H9 (cell line): Measurements from ENCODE around the gene STAMBP. TPM values are rescaled to one million over a fixed set of nuclear protein-coding genes. Genes with fewer than 3 reads are reported as not detected.

Experiments used
- DNase-seq: peaks from one replicate; pipeline ENCODE4 v3.0.0-alpha.2; 2017
- H2AFZ ChIP-seq: one replicate; pipeline ENCODE4 v1.6.1; 2013; ENCODE audit warnings: mild to moderate bottlenecking, low read length, control low read depth, moderate library complexity
- H2AK5ac ChIP-seq: 2 replicates; pipeline ENCODE4 v1.6.1; 2013; ENCODE audit warnings: low read length, control low read depth, mixed read lengths; ENCODE audit not compliant: insufficient read length
- H2BK120ac ChIP-seq: one replicate; pipeline ENCODE4 v1.6.1; 2013; ENCODE audit warnings: low read depth, mild to moderate bottlenecking, low read length, control low read depth, inconsistent platforms; ENCODE audit not compliant: poor library complexity, severe bottlenecking
- H2BK12ac ChIP-seq: 2 replicates; pipeline ENCODE4 v1.6.1; 2013; ENCODE audit warnings: low read length, control low read depth, mixed read lengths, low read depth; ENCODE audit not compliant: insufficient read length
- H2BK15ac ChIP-seq: 2 replicates; pipeline ENCODE4 v1.6.1; 2013; ENCODE audit warnings: low read depth, low read length, control low read depth
- H2BK20ac ChIP-seq: one replicate; pipeline ENCODE4 v1.6.1; 2013; ENCODE audit warnings: low read depth, mild to moderate bottlenecking, low read length, control low read depth, inconsistent platforms; ENCODE audit not compliant: poor library complexity, severe bottlenecking
- H2BK5ac ChIP-seq: 2 replicates; pipeline ENCODE4 v1.6.1; 2013; ENCODE audit warnings: low read length, control low read depth, mixed read lengths; ENCODE audit not compliant: insufficient read length
- H3K14ac ChIP-seq: 2 replicates; pipeline ENCODE4 v1.6.1; 2013; ENCODE audit warnings: low read length, control low read depth; ENCODE audit not compliant: insufficient read depth
- H3K18ac ChIP-seq: 2 replicates; pipeline ENCODE4 v1.6.1; 2013; ENCODE audit warnings: low read depth, mild to moderate bottlenecking, mixed read lengths, low read length, control low read depth; ENCODE audit not compliant: insufficient read length
- H3K23ac ChIP-seq: 2 replicates; pipeline ENCODE4 v1.6.1; 2013; ENCODE audit warnings: low read length, control low read depth, mixed read lengths, low read depth; ENCODE audit not compliant: insufficient read length
- H3K23me2 ChIP-seq: 2 replicates; pipeline ENCODE4 v1.6.1; 2013; ENCODE audit warnings: low read depth, mild to moderate bottlenecking, mixed read lengths, low read length, control low read depth; ENCODE audit not compliant: insufficient read length, poor library complexity, severe bottlenecking
- H3K27ac ChIP-seq: 2 replicates; pipeline ENCODE4 v1.5.1; 2013; ENCODE audit warnings: low read length, control low read depth, mixed read lengths, low read depth; ENCODE audit not compliant: insufficient read length
- H3K27me3 ChIP-seq: 2 replicates; pipeline ENCODE4 v1.6.1; 2013; ENCODE audit warnings: low read length, control low read depth, inconsistent platforms; ENCODE audit not compliant: insufficient read depth
- H3K4ac ChIP-seq: 2 replicates; pipeline ENCODE4 v1.6.1; 2013; ENCODE audit warnings: low read depth, mild to moderate bottlenecking, control low read depth, inconsistent platforms, low read length, moderate library complexity
- H3K4me1 ChIP-seq: 2 replicates; pipeline ENCODE4 v1.6.1; 2013; ENCODE audit warnings: low read length, control low read depth, inconsistent platforms; ENCODE audit not compliant: insufficient read depth
- H3K4me2 ChIP-seq: 2 replicates; pipeline ENCODE4 v1.6.1; 2013; ENCODE audit warnings: low read length, control low read depth, mixed read lengths; ENCODE audit not compliant: insufficient read length, insufficient read depth
- H3K56ac ChIP-seq: 2 replicates; pipeline ENCODE4 v1.6.1; 2013; ENCODE audit warnings: low read depth, mild to moderate bottlenecking, mixed read lengths, low read length, control low read depth; ENCODE audit not compliant: insufficient read length
- H3K79me1 ChIP-seq: 2 replicates; pipeline ENCODE4 v1.6.1; 2013; ENCODE audit warnings: low read depth, mild to moderate bottlenecking, moderate library complexity, low read length, control low read depth, inconsistent platforms; ENCODE audit not compliant: insufficient read depth, poor library complexity, severe bottlenecking
- H3K79me2 ChIP-seq: 2 replicates; pipeline ENCODE4 v1.6.1; 2013; ENCODE audit warnings: low read length, control low read depth, inconsistent platforms; ENCODE audit not compliant: insufficient read depth
- H3K9ac ChIP-seq: 2 replicates; pipeline ENCODE4 v1.6.1; 2013; ENCODE audit warnings: low read length, control low read depth, mixed read lengths; ENCODE audit not compliant: insufficient read length; ENCODE audit errors: extremely low read depth
- H3K9me3 ChIP-seq: one replicate; pipeline ENCODE4 v1.6.1; 2013; ENCODE audit warnings: low read depth, low read length, inconsistent platforms; ENCODE audit not compliant: control insufficient read depth
- H3T11ph ChIP-seq: one replicate; pipeline ENCODE4 v1.6.1; 2013; ENCODE audit warnings: mild to moderate bottlenecking, low read length, control low read depth, inconsistent platforms
- H4K20me1 ChIP-seq: one replicate; pipeline ENCODE4 v1.6.1; 2013; ENCODE audit not compliant: control insufficient read depth, insufficient read length, insufficient read depth
- H4K5ac ChIP-seq: 2 replicates; pipeline ENCODE4 v1.6.1; 2013; ENCODE audit warnings: low read depth, mild to moderate bottlenecking, mixed read lengths, low read length, control low read depth; ENCODE audit not compliant: insufficient read length
- H4K8ac ChIP-seq: replicated peaks from 2 replicates; pipeline ENCODE4 v1.6.1; 2013; ENCODE audit warnings: low read length, control low read depth, mixed read lengths, low read depth; ENCODE audit not compliant: insufficient read length
- H4K91ac ChIP-seq: 2 replicates; pipeline ENCODE4 v1.6.1; 2013; ENCODE audit warnings: low read depth, mild to moderate bottlenecking, moderate library complexity, mixed read lengths, low read length, control low read depth; ENCODE audit not compliant: insufficient read length
- H3K27ac Mint-ChIP-seq, 3 experiments: 2 replicates in 2 of 3; 3 replicates in 1 of 3; pipeline ENCODE4 v1.8.0; 2020 to 2021; ENCODE audit warnings: mixed read lengths in 3 of 3, mild to moderate bottlenecking in 1 of 3, moderate library complexity in 1 of 3
- H3K27me3 Mint-ChIP-seq: 2 replicates; pipeline ENCODE4 v1.8.0; 2021; ENCODE audit warnings: low read depth, mild to moderate bottlenecking, moderate library complexity, mixed read lengths
- H3K36me3 Mint-ChIP-seq, 3 experiments: 2 replicates in 2 of 3; 3 replicates in 1 of 3; pipeline ENCODE4 v1.8.0; 2020 to 2021; ENCODE audit warnings: low read depth in 3 of 3, mixed read lengths in 3 of 3; ENCODE audit not compliant: insufficient read depth in 1 of 3
- H3K4me1 Mint-ChIP-seq, 2 experiments: 2 replicates each; pipeline ENCODE4 v1.8.0; 2020; ENCODE audit warnings: mixed read lengths in 2 of 2
- H3K4me3 Mint-ChIP-seq, 2 experiments: 2 replicates in 1 of 2; 3 replicates in 1 of 2; pipeline ENCODE4 v1.8.0; 2020 to 2021; ENCODE audit warnings: mild to moderate bottlenecking in 2 of 2, mixed read lengths in 2 of 2, moderate library complexity in 1 of 2
- H3K9me3 Mint-ChIP-seq, 2 experiments: 2 replicates in 1 of 2; 3 replicates in 1 of 2; pipeline ENCODE4 v1.8.0; 2020; ENCODE audit warnings: mild to moderate bottlenecking in 2 of 2, mixed read lengths in 2 of 2, moderate library complexity in 1 of 2
- CTCF ChIP-seq: fragments of 200-600 bp; sonication (generic); conservative IDR thresholded peaks from 3 replicates; pipeline ENCODE4 v1.8.0; 2021; ENCODE audit warnings: antibody characterized with exemption, mild to moderate bottlenecking
- WGBS: extraction: QIAGEN DNeasy Blood & Tissue Kit; methylation state at CpG from one replicate; pipeline ENCODE4 v1.1.7; 2013; ENCODE audit warnings: missing lambda C conversion rate, low lambda C conversion rate, mixed read lengths; ENCODE audit not compliant: insufficient read length; ENCODE audit errors: extremely low coverage; 5-methylcytosine and 5-hydroxymethylcytosine counted together
- total RNA-seq: library from RNA; stranded (reverse); gene quantifications from 2 replicates; pipeline ENCODE4 v1.2.1, GENCODE V29; 2021

The STAMBP gene
- total RNA-seq, 1 experiment from 2014 or later = 45.5 TPM

GRCh38 chr2:73822991-73823390 is 5.8 kb upstream of the STAMBP start:
- H3K27ac Mint-ChIP-seq = peak overlapping the region in 2 of 3 experiments; percentile 13 to 45; a peak in 3 of 7 replicates
- peaks cover 35% of the 10 kb centered on the region for H3K27me3 Mint-ChIP-seq
- no CpG with 5 or more reads among the region's 2 CpGs for WGBS

More at GRCh38 chr2:73822991-73823390, 5.8 kb upstream of the STAMBP start:
- no peak overlapping the region for H3K18ac ChIP-seq
- no peaks in the 10 kb centered on the region for H3K23me2 ChIP-seq
- no peaks in the 10 kb centered on the region for H4K20me1 ChIP-seq
- H3K4ac ChIP-seq = no peak overlapping the region
- no peaks in the 10 kb centered on the region for H3K27me3 ChIP-seq
- H3K36me3 Mint-ChIP-seq = peaks cover 0 to 1% (median 0%) of the 10 kb centered on the region in 3 experiments; a peak in 1 of 7 replicates
- no peak overlapping the region for H2BK5ac ChIP-seq
- no peak overlapping the region for H4K5ac ChIP-seq
- no peak overlapping the region for H3K27ac ChIP-seq
- no peaks in the 10 kb centered on the region for H3K79me2 ChIP-seq
- no peak overlapping the region for H3T11ph ChIP-seq
- H3K23ac ChIP-seq = no peak overlapping the region
- no peak overlapping the region for H2AFZ ChIP-seq
- no peak for TF ChIP-seq CTCF
- no peaks in the 10 kb centered on the region for H3K9me3 Mint-ChIP-seq
- no peak overlapping the region for H3K4me2 ChIP-seq
- H3K9me3 ChIP-seq = no peaks in the 10 kb centered on the region
- H3K56ac ChIP-seq = no peak overlapping the region
- H2BK12ac ChIP-seq = no peak overlapping the region
- H3K9ac ChIP-seq = no peak overlapping the region
- no peak overlapping the region for H2BK20ac ChIP-seq
- no peak overlapping the region for H2BK15ac ChIP-seq
- no peak overlapping the region for H4K8ac ChIP-seq
- no peak overlapping the region for H3K14ac ChIP-seq
- no peak overlapping the region for H2BK120ac ChIP-seq
- H3K79me1 ChIP-seq = no peaks in the 10 kb centered on the region
- H3K4me3 Mint-ChIP-seq = no peak overlapping the region
- H4K91ac ChIP-seq = no peak overlapping the region
- H3K4me1 Mint-ChIP-seq = peaks cover 12% of the 10 kb centered on the region in 2 experiments
- H2AK5ac ChIP-seq = no peak overlapping the region
- no peak for DNase-seq
- H3K4me1 ChIP-seq = no peaks in the 10 kb centered on the region; the same call in 1 of the 2 replicates
